ENCODE measurements around the gene NEURL1B. TPM values are rescaled to one million over a fixed set of nuclear protein-coding genes. Genes with fewer than 3 reads are reported as not detected.

NEURL1B gene
- total RNA-seq, 2 donors from 2014 or later, result 4.9 to 6.3 TPM

DNA sequence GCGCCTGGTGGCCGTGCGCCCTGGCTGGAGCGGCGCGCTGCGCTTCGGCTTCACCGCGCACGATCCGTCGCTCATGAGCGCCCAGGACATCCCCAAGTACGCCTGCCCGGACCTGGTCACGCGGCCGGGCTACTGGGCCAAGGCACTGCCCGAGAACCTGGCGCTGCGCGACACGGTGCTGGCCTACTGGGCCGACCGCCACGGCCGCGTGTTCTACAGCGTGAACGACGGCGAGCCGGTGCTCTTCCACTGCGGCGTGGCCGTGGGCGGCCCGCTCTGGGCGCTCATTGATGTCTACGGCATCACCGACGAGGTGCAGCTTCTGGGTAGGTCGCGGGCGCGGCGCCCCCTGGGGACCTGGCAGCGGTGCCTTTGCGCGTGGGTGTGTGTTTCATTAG is 28.9 kb downstream of the NEURL1B start:
- Histone ChIP-seq H3K9ac (ENCODE audit: extremely low read depth, low read length, poor library complexity, severe bottlenecking) (no peak overlapping the region), H3K27ac (ENCODE audit: low read depth, low read length) (no peak overlapping the region), H3K27me3 (ENCODE audit: control insufficient read depth, insufficient read depth, low read length, poor library complexity, severe bottlenecking) (no peaks in the 10 kb centered on the region), H3K36me3 (ENCODE audit: control insufficient read depth, insufficient read depth, low read length) (no peaks in the 10 kb centered on the region), H3K9me3 (ENCODE audit: control insufficient read depth, low read length) (no peaks in the 10 kb centered on the region), H3K4me3 (ENCODE audit: low read length) (no peak overlapping the region), H3K4me1 (ENCODE audit: control insufficient read depth, insufficient read depth, low read length) (no peaks in the 10 kb centered on the region)
- TF ChIP-seq, protein P1, sequence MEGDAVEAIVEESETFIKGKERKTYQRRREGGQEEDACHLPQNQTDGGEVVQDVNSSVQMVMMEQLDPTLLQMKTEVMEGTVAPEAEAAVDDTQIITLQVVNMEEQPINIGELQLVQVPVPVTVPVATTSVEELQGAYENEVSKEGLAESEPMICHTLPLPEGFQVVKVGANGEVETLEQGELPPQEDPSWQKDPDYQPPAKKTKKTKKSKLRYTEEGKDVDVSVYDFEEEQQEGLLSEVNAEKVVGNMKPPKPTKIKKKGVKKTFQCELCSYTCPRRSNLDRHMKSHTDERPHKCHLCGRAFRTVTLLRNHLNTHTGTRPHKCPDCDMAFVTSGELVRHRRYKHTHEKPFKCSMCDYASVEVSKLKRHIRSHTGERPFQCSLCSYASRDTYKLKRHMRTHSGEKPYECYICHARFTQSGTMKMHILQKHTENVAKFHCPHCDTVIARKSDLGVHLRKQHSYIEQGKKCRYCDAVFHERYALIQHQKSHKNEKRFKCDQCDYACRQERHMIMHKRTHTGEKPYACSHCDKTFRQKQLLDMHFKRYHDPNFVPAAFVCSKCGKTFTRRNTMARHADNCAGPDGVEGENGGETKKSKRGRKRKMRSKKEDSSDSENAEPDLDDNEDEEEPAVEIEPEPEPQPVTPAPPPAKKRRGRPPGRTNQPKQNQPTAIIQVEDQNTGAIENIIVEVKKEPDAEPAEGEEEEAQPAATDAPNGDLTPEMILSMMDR (conservative IDR thresholded peaks at IDR 0.05), result peak; percentile 47
- no peak overlapping the region for H3K27ac Mint-ChIP-seq
- no peak overlapping the region for H3K4me3 Mint-ChIP-seq
- H3K9me3 Mint-ChIP-seq, result no peaks in the 10 kb centered on the region
- H3K4me1 Mint-ChIP-seq, result no peaks in the 10 kb centered on the region
- no peaks in the 10 kb centered on the region for H3K27me3 Mint-ChIP-seq (ENCODE audit: insufficient read depth)
- peaks cover 2% of the 10 kb centered on the region for H3K36me3 Mint-ChIP-seq (ENCODE audit: low read depth)
- 96% methylated on average over 51 of the region's 51 CpGs for WGBS, 2 experiments (ENCODE audit: insufficient coverage in 1 of 2, insufficient read length in 1 of 2)
- DNase-seq, result peak; percentile 68

DNA sequence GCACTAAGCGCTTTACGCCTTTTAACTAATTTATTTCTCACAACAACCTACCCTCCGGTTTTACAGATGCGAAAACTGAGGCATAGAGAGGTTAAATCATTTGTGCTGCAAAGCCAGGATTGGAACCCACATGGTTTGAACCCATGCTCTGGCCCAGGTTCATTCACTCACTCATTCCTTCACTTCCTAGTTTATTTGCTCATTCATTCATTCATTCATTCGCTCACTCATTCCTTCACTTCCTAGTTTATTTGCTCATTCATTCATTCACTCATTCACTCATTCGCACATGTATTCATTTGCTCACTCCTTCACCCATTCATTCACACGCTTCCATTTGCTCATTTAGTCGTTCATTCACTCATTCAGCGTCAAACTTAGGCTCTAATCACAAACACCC is 29.4 kb downstream of the NEURL1B start:
- Histone ChIP-seq H3K9ac (ENCODE audit: extremely low read depth, low read length, poor library complexity, severe bottlenecking) (no peak overlapping the region), H3K4me1 (ENCODE audit: control insufficient read depth, insufficient read depth, low read length) (no peaks in the 10 kb centered on the region), H3K27me3 (ENCODE audit: control insufficient read depth, insufficient read depth, low read length, poor library complexity, severe bottlenecking) (no peaks in the 10 kb centered on the region), H3K27ac (ENCODE audit: low read depth, low read length) (no peak overlapping the region), H3K36me3 (ENCODE audit: control insufficient read depth, insufficient read depth, low read length) (no peaks in the 10 kb centered on the region), H3K9me3 (ENCODE audit: control insufficient read depth, low read length) (no peaks in the 10 kb centered on the region), H3K4me3 (ENCODE audit: low read length) (no peak overlapping the region)
- WGBS, 2 experiments (ENCODE audit: insufficient coverage in 1 of 2, insufficient read length in 1 of 2), result 93 to 98% methylated on average over 6 to 9 of the region's 9 CpGs
- no peaks in the 10 kb centered on the region for H3K9me3 Mint-ChIP-seq
- peaks cover 2% of the 10 kb centered on the region for H3K36me3 Mint-ChIP-seq (ENCODE audit: low read depth)
- DNase-seq, result no peak
- H3K4me3 Mint-ChIP-seq, result no peak overlapping the region
- no peaks in the 10 kb centered on the region for H3K4me1 Mint-ChIP-seq
- H3K27ac Mint-ChIP-seq, result no peak overlapping the region
- TF ChIP-seq, protein P1 (conservative IDR thresholded peaks at IDR 0.05), result no peak
- H3K27me3 Mint-ChIP-seq (ENCODE audit: insufficient read depth), result no peaks in the 10 kb centered on the region

- no peaks in the 10 kb centered on the region for H3K4me1 ChIP-seq (ENCODE audit: control insufficient read depth, insufficient read depth, low read length)
- H3K9ac ChIP-seq (ENCODE audit: extremely low read depth, low read length, poor library complexity, severe bottlenecking), result no peak overlapping the region
- H3K27ac ChIP-seq (ENCODE audit: low read depth, low read length), result no peak overlapping the region
- no peaks in the 10 kb centered on the region for H3K27me3 ChIP-seq (ENCODE audit: control insufficient read depth, insufficient read depth, low read length, poor library complexity, severe bottlenecking)
- WGBS, 2 experiments (ENCODE audit: insufficient coverage in 1 of 2, insufficient read length in 1 of 2), result 94 to 100% methylated on average over 4 to 5 of the region's 5 CpGs
- H3K27me3 Mint-ChIP-seq (ENCODE audit: insufficient read depth), result no peaks in the 10 kb centered on the region
- H3K4me1 Mint-ChIP-seq, result no peaks in the 10 kb centered on the region
- H3K36me3 Mint-ChIP-seq (ENCODE audit: low read depth), result peaks cover 2% of the 10 kb centered on the region
- TF ChIP-seq, protein P1 (conservative IDR thresholded peaks at IDR 0.05), result no peak
- no peak overlapping the region for H3K27ac Mint-ChIP-seq
- H3K9me3 ChIP-seq (ENCODE audit: control insufficient read depth, low read length), result no peaks in the 10 kb centered on the region
- H3K4me3 Mint-ChIP-seq, result no peak overlapping the region
- no peak overlapping the region for H3K4me3 ChIP-seq (ENCODE audit: low read length)
- DNase-seq, result no peak
- no peaks in the 10 kb centered on the region for H3K36me3 ChIP-seq (ENCODE audit: control insufficient read depth, insufficient read depth, low read length)
- no peaks in the 10 kb centered on the region for H3K9me3 Mint-ChIP-seq
Measured at GRCh38 chr5:172671091-172671490, 30.0 kb downstream of the NEURL1B start.

Measured in endodermal cell (in vitro differentiated cells).